ENCODE results near the gene MUC5AC.
A peak's percentile ranks its signal among the peaks of the same experiment; 100 is the strongest.

Gene MUC5AC

DNA sequence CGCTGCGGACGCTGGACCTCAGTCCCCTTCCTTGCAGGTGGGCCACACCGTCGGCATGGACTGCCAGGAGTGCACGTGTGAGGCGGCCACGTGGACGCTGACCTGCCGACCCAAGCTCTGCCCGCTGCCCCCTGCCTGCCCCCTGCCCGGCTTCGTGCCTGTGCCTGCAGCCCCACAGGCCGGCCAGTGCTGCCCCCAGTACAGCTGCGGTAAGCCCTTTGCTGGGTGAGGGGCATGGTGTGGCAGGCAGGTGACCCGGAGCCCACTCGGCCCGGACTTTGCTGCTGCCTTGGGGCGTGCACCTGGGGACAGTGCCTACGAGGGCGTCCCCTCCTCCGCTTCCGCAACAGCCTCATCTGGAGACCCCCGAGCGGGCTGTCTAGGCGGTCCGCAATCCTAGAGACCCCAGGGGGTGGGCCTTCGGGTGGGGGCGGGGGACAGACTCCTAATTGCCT lies 39.7 kb downstream of the MUC5AC start:
- no peak for DNase-seq (ENCODE audit: low spot score)

DNA sequence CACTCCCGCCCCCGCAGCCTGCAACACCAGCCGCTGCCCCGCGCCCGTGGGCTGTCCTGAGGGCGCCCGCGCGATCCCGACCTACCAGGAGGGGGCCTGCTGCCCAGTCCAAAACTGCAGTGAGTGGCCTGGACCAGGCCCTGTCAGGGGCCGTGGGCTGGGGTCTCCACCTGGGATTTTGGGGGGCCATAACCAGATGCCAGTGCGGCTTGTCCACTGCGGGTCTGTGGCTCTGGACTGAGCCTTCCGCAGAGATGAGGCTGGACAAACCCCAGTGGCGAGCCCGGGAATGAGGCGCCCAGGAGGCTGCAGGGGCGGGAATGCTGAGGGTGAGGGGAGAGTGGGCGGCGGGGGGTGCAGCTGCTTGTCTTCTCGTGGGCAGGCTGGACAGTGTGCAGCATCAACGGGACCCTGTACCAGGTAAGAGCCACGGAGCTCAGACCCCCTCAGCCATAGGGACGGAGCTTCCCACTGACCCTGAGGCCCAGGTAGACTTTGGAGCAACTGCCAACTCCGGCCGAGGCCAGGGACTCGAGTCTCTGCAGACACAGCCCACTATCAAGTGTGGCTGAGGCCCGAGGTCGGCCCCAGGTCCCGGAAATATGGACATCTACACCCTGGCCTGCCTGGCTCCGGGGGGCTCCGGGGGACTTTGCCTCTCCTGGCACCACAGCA lies 40.3 kb downstream of the MUC5AC start:
- DNase-seq (ENCODE audit: low spot score) = no peak

DNA sequence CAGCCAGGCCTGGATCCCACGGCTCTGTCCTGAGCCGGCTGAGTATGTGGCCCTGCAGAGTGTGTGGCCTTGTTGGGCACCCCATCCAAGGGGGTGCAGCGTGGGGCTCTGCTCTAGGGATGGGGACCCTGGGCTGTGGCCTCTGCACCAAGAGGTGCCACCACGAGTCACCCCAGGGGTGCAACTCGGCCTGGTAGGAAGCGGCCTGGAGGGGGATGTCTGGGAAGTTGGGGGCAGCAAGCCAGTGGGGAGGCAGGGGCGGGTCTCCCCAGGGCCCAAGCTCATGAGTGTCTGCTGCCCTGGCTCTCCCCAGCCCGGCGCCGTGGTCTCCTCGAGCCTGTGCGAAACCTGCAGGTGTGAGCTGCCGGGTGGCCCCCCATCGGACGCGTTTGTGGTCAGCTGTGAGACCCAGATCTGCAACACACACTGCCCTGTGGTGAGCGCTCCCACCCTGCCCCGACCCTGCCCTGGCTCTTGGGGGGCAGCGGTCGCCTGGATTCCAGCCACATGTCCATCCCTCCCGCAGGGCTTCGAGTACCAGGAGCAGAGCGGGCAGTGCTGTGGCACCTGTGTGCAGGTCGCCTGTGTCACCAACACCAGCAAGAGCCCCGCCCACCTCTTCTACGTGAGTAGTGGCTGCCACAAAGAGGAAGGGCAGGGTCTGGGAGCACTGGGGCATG lies 40.9 kb downstream of the MUC5AC start:
- DNase-seq (ENCODE audit: low spot score) = no peak

DNA sequence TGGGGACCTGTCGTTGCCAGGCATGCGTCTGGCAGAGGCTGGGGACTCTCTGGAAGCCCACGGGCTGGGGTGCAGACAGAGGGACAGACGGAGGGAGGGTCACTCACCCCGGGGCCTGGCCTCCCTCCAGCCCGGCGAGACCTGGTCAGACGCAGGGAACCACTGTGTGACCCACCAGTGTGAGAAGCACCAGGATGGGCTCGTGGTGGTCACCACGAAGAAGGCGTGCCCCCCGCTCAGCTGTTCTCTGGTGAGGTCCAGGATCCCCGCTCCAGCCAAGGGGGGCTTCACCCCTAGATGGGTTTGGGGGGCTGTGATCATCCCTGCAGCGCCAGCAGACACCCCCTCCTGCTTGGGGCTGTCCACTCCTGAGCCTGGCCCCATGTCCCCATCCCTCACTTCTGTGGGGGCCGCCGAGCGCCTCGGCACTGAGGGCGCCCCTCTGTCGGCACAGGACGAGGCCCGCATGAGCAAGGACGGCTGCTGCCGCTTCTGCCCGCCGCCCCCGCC lies 41.5 kb downstream of the MUC5AC start:
- no peak for DNase-seq (ENCODE audit: low spot score)

GRCh38 chr11:1199751-1200610 lies 42.2 kb downstream of the MUC5AC start:
- DNase-seq (ENCODE audit: low spot score) = no peak

DNA sequence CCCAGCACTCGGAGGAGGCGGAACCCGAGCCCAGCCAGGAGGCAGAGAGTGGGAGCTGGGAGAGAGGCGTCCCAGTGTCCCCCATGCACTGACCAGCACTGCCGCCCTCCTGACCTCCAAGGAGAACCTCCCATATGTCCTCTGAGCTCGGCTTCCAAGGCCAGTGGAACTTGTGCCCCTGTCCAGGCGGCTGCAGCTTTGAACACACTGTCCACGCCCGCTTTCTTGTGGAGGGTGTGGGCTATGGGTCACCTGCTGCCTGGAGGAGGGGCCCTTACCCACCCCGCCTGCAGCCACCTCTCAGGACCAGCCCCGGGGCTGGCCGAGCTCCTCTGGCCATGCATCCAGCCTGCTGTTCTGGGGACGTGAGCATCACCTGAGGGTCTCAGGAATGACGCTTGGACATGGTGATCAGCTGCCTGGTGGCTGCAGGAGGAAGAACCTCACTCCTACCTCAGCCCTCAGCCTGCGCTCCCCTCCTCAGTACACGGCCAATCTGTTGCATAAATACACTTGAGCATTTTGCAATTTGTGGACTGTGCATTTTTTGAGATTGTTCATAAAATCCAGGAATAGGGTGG lies 42.9 kb downstream of the MUC5AC start:
- no peak for DNase-seq (ENCODE audit: low spot score)

GRCh38 chr11:1201395-1202153 lies 43.8 kb downstream of the MUC5AC start:
- DNase-seq (ENCODE audit: low spot score) = peak; percentile 13

GRCh38 chr11:1202154-1202775 lies 44.5 kb downstream of the MUC5AC start:
- DNase-seq (ENCODE audit: low spot score) = no peak

- no peak for DNase-seq (ENCODE audit: low spot score)
Measured at GRCh38 chr11:1202776-1203504, 45.2 kb downstream of the MUC5AC start.

- no peak for DNase-seq (ENCODE audit: low spot score)
Measured at GRCh38 chr11:1203505-1204271, 45.9 kb downstream of the MUC5AC start.

GRCh38 chr11:1204381-1205101 lies 46.8 kb downstream of the MUC5AC start:
- no peak for DNase-seq (ENCODE audit: low spot score)

DNA sequence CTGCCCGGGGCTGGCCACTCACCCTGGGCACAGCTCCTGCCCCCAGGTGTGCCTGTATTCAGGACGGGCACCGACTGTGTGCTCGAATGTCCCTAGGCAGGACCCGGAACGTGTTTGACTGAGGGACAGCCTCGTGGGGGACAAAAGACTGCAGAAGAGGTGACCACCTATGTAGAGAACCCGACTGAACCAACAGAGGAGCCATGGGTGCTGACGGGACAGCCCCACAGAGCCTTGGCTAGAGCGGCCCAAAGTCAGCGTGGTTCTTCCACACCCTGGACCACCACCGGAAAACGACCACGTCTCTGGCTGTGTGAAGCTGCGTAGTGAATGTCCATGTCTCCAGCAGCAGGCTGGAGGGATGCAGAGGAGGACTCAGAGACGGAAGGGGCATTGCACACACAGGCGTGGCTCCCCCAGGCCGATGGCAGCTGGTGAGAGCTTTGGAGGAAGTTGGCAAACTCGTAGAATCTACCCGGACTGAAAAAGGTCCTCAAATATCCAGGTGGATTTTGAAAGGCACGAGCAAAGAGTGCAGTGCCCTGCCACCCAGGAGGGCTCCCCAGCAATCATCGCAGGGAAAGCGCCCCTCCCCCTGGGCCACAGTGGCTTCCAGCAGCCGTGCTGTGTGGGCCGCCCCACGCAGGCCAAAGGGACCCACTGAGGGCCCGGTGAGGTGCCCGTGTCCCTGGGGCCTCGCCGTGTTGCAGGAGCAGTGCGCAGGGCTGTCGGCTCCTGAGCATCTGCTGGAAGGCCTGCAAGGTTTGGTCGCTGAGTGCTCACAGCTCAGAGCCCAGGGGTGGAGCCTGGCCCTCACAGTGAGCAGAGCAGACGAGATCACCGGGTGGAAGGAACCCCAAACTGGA lies 47.6 kb downstream of the MUC5AC start:
- DNase-seq (ENCODE audit: low spot score) = no peak

DNA sequence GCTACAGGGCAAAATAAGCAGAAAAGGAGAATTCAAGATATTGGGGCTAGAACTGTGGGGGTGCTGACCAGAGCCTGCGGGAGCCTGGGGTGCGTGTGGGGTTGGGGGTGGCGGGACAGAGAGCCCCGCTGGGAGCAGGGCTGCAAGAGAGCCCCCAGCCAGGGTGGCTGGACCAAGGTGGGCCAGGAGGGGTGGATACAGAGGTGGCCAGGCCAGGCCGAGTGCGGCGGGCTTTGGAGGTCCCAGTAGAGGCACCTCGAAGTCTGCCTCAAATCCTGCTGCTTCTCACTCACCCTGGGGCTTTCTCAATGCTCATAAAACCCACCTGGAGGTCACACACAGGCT lies 48.2 kb downstream of the MUC5AC start:
- DNase-seq (ENCODE audit: low spot score) = no peak

GRCh38 chr11:1206391-1207271 lies 48.9 kb downstream of the MUC5AC start:
- no peak for DNase-seq (ENCODE audit: low spot score)

GRCh38 chr11:1207401-1208143 lies 49.8 kb downstream of the MUC5AC start:
- DNase-seq (ENCODE audit: low spot score) = no peak

- DNase-seq (ENCODE audit: low spot score) = no peak
Measured at GRCh38 chr11:1208144-1208393, 50.3 kb downstream of the MUC5AC start.

Data from RKO (cell line).